ENCODE results near the gene GGT1. TPM values are rescaled to one million over a fixed set of nuclear protein-coding genes. Genes with fewer than 3 reads are reported as not detected.

The GGT1 gene
- total RNA-seq, result 0.39 and 1.1 TPM in 2 replicates

GRCh38 chr22:24602847-24603769, at the start of gene GGT1:
Gene GGT1, plus strand, starts transcription at chr22:24603193. Its CDS starts 7,889 bp downstream, at chr22:24611082.

GRCh38 chr22:24554313-24555164, 48.5 kb upstream of the GGT1 start, which contains the start of gene GUCD1:
Gene GUCD1, minus strand, starts transcription at chr22:24555138. Its CDS starts 147 bp downstream, at chr22:24554991.

DNA sequence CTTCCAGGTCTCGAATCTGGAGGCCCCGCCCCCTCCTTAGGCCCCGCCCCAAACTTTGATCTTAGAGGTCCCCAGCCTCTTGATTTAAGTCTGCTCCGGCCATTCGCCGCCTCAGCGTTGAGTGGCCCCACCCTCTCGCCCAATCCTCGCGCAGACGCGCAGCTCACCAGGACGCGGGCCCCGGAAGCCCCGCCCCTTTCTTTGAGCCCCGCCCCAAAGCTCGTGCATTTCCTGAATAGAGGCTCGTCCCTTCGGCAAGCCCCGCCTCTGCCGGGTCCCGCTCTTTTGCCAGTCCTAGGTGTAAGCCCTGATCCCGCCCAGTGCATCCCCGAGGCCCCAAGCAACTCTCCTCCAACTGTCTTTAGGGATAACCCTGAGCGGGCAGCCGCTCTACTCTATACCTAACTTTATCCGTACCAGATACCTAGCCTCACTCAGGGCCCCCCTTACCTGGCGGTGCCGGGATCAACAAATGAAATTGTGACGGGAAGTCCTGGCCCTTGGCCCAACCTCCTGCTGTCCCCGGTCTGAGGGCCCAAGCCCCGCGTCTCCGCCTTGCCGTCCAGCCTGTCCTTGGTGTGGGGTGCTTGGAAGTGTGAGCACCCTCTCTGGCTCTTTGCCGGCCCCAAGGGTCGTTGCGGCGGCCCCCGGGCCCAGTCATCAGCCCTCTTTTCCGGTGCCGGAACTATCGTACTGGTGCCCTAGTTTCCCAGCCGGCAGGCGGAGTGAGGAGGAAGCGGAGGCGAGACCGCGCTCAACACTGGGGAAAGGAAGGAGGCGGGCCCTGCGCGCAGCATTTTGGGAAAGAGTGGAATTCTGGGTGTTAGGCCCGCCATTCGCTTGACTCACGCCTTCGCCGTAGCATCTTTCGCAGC, 47.6 kb upstream of the GGT1 start, which contains the start of gene SNRPD3:
TSS of gene SNRPD3 (plus strand) at position 835 of the 875 bp plus-strand sequence. CDS start 1,676 bp downstream, outside the sequence.

DNA sequence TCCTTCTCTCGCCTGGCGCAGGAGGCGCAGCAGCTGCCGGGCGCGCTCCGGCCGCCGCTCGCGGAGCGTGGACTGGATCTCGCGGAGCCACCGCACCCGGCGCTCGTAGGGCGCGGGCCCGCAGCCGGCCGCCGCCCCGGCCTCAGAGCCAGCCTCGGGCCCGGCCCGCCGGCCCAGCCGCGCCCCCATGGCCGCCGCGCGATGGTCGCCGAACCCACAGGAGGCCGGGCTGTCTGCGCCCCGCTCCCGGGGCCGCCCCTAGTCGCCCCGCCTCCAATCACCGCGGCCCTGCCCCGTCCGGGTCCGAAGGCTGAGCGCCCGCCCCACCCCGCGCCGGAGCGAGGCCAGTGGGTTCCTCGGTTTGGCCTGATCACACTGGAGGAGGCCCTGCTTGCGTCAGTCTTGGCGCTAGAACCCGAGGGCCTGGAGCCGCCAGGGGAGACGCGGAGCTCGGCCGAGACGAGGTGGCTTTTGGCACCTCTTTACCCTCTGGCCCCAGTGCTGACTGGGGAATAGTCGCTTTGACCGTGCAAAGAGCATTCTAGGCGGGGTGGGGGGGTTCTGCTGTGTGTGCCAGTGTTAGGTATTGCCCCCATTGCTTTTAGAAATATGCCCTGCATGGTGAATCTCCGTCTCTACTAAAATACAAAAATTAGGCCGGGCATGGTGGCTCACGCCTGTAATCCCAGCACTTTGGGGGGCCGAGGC, 10.0 kb upstream of the GGT1 start, which contains the start of gene LRRC75B:
TSS of gene LRRC75B (minus strand) at position 223 of the 708 bp plus-strand sequence. CDS start at position 189, 34 bp downstream.

Other genes with a start within 250 kb of the GGT1 start
- 1.1 and 4.1 TPM in 2 replicates for gene ADORA2A, start 175.6 kb upstream of the GGT1 start, total RNA-seq
- not detected in 2 replicates for gene UPB1, start 107.9 kb upstream of the GGT1 start, total RNA-seq
- 168 and 194 TPM in 2 replicates for gene GUCD1, start 48.1 kb upstream of the GGT1 start, total RNA-seq
- 85.8 and 96.6 TPM in 2 replicates for gene SNRPD3, start 47.2 kb upstream of the GGT1 start, total RNA-seq
- gene LRRC75B, start 10.1 kb upstream of the GGT1 start, total RNA-seq, result 3.3 and 5.5 TPM in 2 replicates
- gene PIWIL3, start 171.5 kb downstream of the GGT1 start, total RNA-seq, result not detected in 2 replicates
- gene SGSM1, start 203.0 kb downstream of the GGT1 start, total RNA-seq, result under 0.01 and 0.20 TPM in 2 replicates

Measured in subcutaneous preadipocyte (primary cell).